Superior temporal gyrus (tissue), 1 donor: ENCODE data around the gene MREG.
A peak's percentile ranks its signal among the peaks of the same experiment; 100 is the strongest.
"Not testable (repeated sequence)": the region's sequence is repeated elsewhere in the genome, so short reads cannot be mapped to it uniquely, and the experiment has no call there.

Experiments used
- DNase-seq: peaks from one replicate; pipeline ENCODE4 v3.0.0-alpha.2; 2016; ENCODE audit errors: extremely low spot score

The MREG gene

GRCh38 chr2:216021768-216022565 lies 8.6 kb upstream of the MREG start:
- no peak for DNase-seq

DNA sequence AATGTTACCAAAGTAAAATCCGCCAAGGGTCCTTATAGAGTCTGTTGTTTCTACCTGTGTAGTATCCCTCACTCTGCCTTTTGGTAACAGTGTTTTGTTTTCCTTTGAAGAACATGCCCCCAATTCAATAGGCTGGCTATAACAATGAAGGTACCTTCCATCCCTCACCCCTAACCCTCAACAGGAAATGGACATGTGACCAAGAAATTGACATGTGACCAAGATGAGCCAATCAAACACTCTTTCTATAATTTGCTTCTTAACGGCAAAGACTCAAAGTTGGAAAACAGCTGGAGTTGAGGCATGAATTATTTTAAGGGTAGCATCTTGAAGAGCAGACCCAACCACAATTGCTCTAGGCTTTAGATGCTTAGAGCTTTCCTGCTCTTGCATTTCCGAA lies 5.4 kb upstream of the MREG start:
- DNase-seq = no peak

DNA sequence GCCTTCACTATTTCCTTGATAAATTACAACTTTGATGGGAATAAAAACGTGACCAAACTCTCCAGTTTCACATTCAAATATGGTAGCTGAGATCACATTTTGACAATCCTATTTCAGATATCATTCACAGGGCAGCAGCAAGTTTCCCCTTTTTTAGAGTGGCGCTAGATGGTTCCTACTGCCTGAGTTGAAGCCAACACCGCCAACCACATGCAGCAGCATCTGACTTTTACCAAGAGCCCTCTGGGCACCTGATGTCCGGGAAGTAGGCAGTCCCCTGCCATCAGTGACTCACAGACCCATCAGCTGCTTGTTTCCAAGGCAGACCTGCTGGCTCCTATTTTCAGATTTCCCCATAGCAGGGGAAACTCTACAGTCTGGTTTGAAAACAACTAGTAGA lies 4.0 kb upstream of the MREG start:
- DNase-seq = no peak

- no peak for DNase-seq
Measured at GRCh38 chr2:216016581-216016980, 3.2 kb upstream of the MREG start.

DNA sequence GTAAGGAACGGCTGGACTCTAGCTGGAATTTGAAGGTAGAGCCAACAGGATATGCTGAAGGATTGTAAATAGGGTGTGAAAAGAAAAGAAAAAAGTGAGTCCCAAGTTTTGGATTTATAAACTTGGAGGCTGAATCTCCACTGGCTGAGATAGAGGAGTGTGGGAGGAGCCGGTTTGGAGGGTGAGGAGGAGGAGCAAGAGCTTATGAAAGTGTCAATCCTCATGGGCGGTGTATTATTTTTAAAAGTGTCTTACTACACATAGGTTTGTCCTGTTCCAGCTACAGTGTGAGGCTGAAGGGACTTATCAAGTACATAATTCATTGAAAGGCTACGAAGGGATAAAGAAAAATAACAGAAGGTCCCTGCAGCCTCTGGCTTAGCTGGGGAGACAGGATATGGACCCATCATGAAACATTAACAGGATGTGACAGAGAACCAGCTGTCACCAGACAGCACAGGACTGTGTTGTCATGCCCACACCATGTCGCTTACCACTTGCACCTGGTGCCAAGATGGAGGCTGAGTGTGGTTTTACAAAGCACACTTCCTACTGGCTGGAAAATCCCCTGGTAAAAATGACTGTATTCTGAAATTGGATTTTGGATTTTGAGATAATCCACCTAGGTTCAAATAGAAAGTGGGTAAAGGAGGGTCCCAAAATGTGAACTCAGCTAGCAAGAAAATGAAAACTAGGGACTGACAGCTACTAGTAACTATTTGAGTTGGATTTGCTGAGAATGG lies 2.5 kb upstream of the MREG start:
- DNase-seq = no peak

DNA sequence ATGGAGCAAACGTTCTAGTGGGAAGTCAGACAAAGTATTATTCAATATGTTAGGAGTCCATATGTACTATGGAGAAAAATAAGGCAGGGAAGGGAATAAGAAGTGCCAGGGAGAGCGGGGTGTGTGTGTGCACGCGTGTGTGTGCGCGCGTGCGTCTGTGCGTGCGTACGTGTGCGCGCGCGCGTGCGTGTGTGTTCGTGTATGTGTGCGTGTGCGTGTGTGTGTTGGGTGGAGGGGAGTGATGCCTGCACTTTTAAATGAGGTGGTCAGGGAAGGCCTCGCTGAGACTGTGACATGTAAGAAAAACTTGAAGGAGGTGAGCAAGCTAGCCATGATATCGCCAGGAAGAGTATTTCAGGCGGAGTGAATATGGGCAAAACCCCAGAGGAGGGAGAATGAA lies 1.6 kb upstream of the MREG start:
- DNase-seq = no peak

GRCh38 chr2:216014006-216014405 lies 655 bp upstream of the MREG start:
- no peak for DNase-seq

DNA sequence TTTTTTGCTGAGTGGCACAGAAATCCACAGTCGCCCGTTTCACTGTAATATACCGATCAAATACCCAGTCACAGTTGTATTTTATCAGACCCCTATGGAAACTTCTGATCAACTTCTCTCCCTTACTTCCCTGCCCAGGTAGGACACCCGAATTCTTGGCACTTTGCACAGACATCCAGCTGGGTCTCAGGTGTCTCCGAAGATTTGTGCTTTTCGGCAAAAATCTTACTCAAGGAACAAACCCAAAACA lies 596 bp downstream of the MREG start:
- no peak for DNase-seq

- peak; percentile 45 for DNase-seq
Measured at GRCh38 chr2:216012133-216012829, 1.1 kb downstream of the MREG start.

- DNase-seq = not testable (repeated sequence)
Measured at GRCh38 chr2:216009215-216009614, 4.1 kb downstream of the MREG start.

DNA sequence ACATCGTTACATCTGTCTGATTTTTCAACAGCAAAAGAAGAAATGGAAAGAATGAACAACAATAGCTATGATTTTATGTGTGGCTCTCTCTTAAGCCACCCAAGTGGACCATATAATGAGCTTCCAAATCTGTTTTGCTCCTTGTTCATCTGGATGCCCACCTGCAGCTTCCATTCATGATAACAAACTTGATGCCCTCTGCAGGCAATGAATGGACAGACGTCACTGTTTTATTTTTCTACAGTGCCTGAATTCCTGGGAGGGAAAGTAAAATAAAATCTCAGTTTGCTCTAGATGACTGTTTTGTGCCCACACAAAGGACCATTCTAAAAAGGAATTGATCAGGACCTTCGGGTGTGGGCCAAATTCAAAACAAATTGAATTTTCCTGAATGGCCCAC lies 5.0 kb downstream of the MREG start:
- DNase-seq = no peak

DNA sequence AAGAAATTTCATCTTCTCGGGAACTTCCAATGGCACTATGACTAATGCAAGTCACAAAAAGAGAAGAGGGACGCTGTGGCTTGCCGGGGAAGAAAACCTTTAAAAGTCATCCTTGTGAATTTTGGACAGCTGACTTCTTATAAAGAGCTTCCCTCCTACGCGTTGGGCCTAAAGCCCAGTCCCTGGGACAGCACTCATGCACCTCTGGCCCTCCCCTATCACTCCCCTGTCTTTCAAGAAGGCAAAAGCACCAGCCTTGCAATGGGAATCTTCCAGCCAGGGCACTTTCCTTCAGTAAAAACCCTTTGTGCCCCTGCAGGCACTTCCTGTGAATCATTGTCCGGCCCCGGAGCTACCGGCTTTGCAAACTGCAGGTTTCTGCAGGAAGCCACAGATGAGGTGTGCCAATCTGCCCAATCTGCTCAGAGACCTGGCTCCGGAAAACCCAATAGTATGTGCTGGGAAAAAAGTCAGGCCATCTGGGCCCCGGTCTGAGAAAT lies 7.1 kb downstream of the MREG start:
- peak; percentile 46 for DNase-seq

DNA sequence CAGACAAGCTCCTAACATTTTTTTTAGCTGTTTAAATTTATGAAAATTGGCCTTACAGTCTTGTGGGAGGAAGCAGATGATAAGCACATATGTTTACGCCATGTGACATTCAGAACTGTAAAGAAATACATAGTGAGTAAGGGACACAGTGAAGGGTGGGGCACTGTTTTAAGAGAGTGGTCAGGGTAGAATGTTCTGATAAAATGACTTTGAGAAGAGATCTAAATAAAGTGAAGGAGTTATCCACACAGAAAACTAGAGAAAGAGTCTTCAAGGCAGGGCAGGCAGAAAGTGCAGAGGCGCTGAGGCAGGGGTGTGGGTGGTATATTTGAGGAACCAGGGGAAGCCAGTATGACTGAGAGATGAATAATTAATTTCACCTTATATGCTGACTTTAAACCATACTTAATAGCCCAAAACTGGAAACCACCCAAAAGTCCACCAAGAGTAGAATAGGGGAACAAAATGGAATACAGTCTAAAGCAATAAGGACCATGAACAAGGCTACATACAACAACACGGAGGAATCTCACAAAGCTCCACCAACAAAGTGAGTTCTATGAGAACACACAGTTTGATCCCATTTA lies 8.6 kb downstream of the MREG start:
- no peak for DNase-seq

- DNase-seq = no peak
Measured at GRCh38 chr2:216003876-216004696, 9.3 kb downstream of the MREG start.

GRCh38 chr2:216002693-216003092 lies 10.7 kb downstream of the MREG start:
- no peak for DNase-seq

GRCh38 chr2:216002101-216002678 lies 11.2 kb downstream of the MREG start:
- DNase-seq = no peak

DNA sequence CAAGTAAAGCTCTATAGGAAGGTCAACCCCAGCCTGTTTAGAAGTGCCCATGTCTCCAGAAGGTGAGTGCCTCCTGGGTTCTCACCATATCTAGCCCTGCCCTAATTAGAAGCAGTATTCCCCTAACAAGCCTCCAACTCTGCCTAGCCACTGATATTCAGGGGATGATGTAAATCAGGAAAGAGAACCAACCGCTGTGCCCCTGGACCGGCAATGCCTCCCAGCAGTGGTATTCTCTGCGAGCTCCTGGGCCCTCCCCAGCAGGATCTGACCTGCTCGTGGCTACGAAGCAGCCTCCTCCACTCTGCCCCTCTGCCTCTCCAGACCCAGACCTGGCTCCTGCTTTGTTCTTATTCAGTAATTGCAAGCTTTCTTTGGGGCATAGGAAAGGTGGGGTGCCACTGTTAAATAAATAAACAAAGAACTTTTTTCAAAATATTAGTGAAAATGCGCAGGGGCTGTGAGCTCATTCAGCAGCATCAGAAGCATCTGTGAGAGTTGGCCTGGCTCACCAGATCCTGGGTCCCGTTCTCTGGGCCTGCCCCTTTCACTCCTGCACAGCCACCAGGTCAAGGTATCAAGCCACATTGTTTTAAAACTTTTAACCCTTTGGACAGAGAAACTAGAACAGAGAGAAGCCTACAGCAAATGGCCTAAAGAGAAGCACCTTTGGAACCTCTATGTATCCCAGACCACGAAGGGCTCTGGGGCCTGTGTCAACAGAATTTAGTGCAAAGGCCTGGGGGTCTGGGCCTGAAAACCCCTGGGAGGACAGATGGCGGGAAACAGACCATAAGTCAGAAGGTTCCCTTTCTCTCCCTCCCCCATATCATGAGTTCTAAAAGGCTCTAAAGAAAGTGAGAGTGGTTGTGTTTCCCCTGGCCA lies 11.9 kb downstream of the MREG start:
- DNase-seq = no peak

GRCh38 chr2:215998636-215999035 lies 14.7 kb downstream of the MREG start:
- peak; percentile 81 for DNase-seq

DNA sequence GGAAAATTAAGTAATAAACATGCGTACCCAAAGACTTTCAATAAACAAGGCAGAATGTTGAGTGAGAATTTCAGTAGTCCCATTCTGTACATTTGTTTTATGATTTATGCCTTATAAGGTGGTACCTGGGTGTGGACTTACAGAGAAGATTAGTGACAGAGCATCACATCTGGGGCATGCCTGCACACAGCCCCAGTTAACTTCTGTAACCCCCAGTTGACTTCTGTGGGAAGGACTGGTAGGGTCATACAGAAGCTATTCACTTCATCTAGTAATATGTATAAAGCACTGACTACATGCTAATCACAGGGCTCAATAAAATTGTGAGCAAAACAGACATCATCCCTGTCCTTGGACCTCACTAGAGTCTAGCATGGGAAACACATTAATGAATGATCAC lies 16.1 kb downstream of the MREG start:
- no peak for DNase-seq

DNA sequence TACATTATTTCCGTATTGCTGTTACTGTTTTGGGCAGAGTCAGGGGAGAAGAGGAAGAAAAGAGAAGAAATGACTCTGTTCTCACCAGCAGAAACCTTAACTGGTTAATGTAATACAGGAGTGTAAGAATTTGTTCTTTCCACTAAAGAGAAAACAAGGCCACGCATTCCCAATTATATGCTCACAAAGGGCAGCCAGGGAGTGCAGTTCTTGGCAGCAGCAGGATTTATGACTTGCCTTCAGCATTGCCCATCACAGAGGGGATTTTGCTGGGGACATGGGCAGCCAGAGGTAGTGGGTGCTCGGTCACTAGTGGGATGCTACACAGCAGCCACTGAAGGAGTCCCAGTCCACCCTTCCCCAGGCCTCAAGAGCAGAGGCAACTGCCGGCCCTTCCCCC lies 18.4 kb downstream of the MREG start:
- no peak for DNase-seq
